Endothelial cell (in vitro differentiated cells): ENCODE data around the gene ZNF837. TPM values are rescaled to one million over a fixed set of nuclear protein-coding genes. Genes with fewer than 3 reads are reported as not detected.

Source experiments
- DNase-seq: peaks from one replicate; pipeline ENCODE4 v3.0.0; 2021; ENCODE audit warnings: low spot score
- H3K27ac Mint-ChIP-seq: one replicate; pipeline ENCODE4 v1.8.0; 2021; ENCODE audit warnings: mixed read lengths, inconsistent platforms; ENCODE audit not compliant: unreplicated experiment
- H3K27me3 Mint-ChIP-seq: one replicate; pipeline ENCODE4 v1.8.0; 2021; ENCODE audit warnings: mild to moderate bottlenecking, moderate library complexity, mixed read lengths, inconsistent platforms; ENCODE audit not compliant: unreplicated experiment
- H3K36me3 Mint-ChIP-seq: one replicate; pipeline ENCODE4 v1.8.0; 2021; ENCODE audit warnings: mild to moderate bottlenecking, low read depth, mixed read lengths, inconsistent platforms; ENCODE audit not compliant: unreplicated experiment
- H3K4me1 Mint-ChIP-seq: one replicate; pipeline ENCODE4 v1.8.0; 2021; ENCODE audit warnings: mild to moderate bottlenecking, mixed read lengths, inconsistent platforms; ENCODE audit not compliant: unreplicated experiment
- H3K4me3 Mint-ChIP-seq: one replicate; pipeline ENCODE4 v1.8.0; 2021; ENCODE audit warnings: mild to moderate bottlenecking, mixed read lengths, inconsistent platforms; ENCODE audit not compliant: unreplicated experiment
- H3K9me3 Mint-ChIP-seq: one replicate; pipeline ENCODE4 v1.8.0; 2021; ENCODE audit warnings: mixed read lengths, inconsistent platforms; ENCODE audit not compliant: unreplicated experiment
- CTCF ChIP-seq: fragments of 200-600 bp; sonication (generic); IDR thresholded peaks from one replicate; pipeline ENCODE4 v1.5.0; 2021; ENCODE audit warnings: antibody characterized with exemption; ENCODE audit not compliant: unreplicated experiment
- total RNA-seq: library from RNA; stranded (reverse); fragmentation: NEBNext Ultra II Directional; extraction: Animal tissue kit (Norgen Biotek cat#: 25700); gene quantifications from one replicate; pipeline ENCODE4 v1.2.1, GENCODE V29; 2021; ENCODE audit not compliant: unreplicated experiment

The ZNF837 gene
- total RNA-seq, 1 donor from 2014 or later = 4.5 TPM

DNA sequence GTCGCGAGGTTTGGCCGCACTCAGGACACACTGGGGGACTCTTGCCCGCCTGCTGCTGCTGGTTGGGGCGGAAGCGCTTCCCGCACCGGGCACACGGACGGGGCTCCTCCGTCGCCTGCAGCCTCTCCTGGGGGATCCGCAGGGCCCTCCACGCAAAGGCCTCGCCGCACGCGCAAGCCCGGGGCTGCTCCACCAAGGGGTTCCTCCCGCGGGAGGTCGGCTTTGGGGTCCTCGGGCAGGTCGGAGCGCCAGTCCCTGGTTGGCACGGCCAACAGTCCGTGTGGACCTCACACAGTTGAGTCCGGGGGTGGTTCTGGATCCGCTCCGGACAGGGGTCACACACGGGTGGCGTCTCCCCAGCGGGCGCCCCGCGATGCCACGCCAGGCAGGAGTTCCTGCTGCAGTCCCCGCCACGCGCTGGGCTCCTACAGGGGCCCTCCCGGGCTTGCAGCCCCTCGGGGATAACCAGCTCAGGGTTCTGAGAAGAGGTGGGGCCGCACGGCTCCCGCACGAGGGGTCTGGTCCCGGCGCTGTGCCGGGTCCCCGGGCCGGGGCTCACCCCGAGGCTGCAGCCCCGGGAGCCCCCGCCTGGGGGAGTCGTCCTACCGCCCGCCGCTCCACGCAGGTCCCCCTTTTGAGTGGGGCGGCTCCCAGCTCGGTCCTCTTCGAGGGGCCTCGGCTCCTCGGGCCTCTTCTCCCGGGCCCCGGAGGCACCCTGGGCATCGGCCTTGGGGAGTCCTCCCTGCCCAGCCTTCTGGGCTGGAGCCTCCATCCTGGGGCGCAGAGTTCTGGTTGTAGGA is 12.1 kb downstream of the ZNF837 start:
- no peak for DNase-seq
- no peak for TF ChIP-seq CTCF
- Mint-ChIP-seq H3K4me1 (no peaks in the 10 kb centered on the region), H3K9me3 (no peaks in the 10 kb centered on the region), H3K27me3 (peaks cover 5% of the 10 kb centered on the region), H3K4me3 (no peak overlapping the region), H3K36me3 (peaks cover 3% of the 10 kb centered on the region), H3K27ac (no peak overlapping the region)

- Mint-ChIP-seq H3K4me1 (no peaks in the 10 kb centered on the region), H3K27me3 (peaks cover 5% of the 10 kb centered on the region), H3K27ac (no peak overlapping the region), H3K36me3 (peaks cover 3% of the 10 kb centered on the region), H3K9me3 (no peaks in the 10 kb centered on the region), H3K4me3 (no peak overlapping the region)
- DNase-seq = no peak
- no peak for TF ChIP-seq CTCF
Observed at GRCh38 chr19:58367698-58368454, 13.0 kb downstream of the ZNF837 start.

DNA sequence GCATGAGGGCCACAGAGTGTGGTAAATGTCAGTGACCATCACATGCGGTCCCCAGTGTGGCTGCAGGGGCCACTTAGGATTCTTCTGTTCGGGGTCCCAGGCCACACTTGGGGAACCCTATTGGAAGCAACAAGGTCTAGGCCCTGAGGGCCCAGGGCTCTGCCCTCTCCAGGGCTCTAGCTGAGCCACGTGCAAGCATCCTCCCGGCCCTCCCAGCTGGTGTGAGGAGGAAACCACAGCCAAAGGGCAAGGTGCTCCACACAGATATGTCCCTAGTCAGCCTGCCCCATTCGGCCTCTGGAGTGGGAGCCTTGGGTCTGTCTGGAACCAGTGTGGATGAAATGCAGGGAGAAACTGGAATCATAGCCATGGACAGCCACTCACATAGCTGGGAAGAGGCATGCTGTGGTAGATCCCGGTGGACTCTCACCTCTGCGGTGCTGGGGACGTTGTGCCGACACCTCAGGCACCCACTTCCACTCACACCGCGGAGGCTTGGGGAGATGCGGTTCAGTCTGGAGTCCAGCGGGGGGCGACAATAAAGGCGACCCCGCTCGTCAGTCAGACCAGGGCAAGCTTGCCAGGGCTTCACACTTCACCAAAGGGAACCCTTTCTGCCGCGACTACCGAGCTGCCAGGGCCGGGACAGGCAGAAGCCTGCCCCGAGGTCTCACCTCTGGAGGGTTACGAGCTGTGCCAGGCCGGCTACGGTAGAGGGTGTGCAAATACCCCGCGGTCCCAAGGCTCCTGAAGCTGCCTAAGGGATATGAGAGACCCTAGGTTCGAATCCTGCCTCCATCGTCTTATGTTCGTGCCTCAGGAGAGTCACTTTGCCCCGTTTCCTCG is 14.0 kb downstream of the ZNF837 start:
- Mint-ChIP-seq H3K4me1 (peaks cover 2% of the 10 kb centered on the region), H3K36me3 (peaks cover 3% of the 10 kb centered on the region), H3K27me3 (peaks cover 9% of the 10 kb centered on the region), H3K4me3 (no peak overlapping the region), H3K9me3 (no peaks in the 10 kb centered on the region), H3K27ac (no peak overlapping the region)
- TF ChIP-seq CTCF = no peak
- DNase-seq = no peak

- Mint-ChIP-seq H3K27ac (no peak overlapping the region), H3K27me3 (peaks cover 9% of the 10 kb centered on the region), H3K9me3 (no peaks in the 10 kb centered on the region), H3K36me3 (peaks cover 6% of the 10 kb centered on the region), H3K4me3 (no peak overlapping the region), H3K4me1 (peaks cover 3% of the 10 kb centered on the region)
- TF ChIP-seq CTCF = no peak
- no peak for DNase-seq
Observed at GRCh38 chr19:58364146-58364545, 16.7 kb downstream of the ZNF837 start.
